ENCODE data around the gene SLC12A7.
A peak's percentile ranks its signal among the peaks of the same experiment; 100 is the strongest.
"Not testable (repeated sequence)": the region's sequence is repeated elsewhere in the genome, so short reads cannot be mapped to it uniquely, and the experiment has no call there.

The SLC12A7 gene

DNA sequence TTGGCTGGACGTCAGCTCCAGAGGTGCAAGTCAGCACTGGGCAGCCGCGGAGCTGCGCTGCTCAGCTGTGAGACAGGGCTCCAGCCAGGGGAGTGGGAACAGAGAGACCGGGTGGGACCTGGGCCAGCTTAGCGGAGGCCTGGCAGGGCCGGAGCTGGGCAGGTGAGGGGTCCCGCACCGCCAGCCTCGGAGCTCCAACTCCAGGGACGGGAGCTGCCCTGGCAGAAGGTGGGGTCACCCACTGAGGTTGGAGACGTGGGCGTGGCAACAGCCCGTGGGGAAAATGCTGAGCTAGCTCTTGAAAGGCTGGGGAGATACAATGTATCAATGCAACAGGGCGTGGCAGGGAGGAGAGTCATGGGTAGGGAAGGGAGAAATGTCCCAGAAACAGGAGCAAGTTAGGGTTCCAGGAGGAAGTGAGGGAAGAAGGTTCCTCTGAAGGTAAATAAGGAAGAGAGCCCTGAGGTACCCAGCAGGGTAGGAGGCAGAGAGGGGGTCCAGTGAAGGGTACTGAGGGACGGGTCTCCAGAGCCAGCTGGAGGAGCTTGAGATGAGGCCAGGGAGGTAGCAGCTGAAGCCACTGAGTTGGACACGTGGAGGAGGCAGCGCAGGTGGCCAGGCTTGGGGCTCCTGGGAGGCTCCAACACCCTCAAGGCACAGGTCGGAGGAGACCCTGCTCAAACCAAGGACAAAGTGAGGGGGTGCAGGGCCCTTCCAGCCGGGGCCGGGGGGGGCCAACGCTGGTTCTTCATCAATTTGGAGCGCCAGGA lies 104.0 kb downstream of the SLC12A7 start:
- DNase-seq (ENCODE audit: low read depth): no peak

DNA sequence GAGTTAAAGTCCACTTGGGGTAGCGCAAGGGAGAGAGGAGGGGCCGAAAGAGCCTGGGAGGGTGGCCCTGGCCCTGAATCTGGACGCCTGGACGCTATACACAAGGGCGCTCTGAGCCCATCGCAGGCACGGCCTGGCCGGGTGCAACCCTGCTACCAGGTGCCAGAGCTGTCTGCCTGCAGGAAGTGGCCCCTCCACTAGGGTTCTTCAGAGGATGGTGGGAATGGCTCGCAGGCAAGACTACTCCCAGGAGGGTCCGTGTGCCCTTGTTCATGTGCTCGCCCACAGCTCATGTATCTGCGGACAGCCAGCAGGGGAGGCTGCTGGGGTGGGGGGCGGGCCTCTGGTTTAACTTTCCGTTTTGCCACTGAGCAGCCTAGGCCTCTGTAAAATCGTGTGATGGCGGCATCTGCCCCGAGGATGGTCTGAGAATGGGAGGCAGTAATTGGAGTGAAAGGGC lies 104.6 kb downstream of the SLC12A7 start:
- no peak for DNase-seq (ENCODE audit: low read depth)

DNA sequence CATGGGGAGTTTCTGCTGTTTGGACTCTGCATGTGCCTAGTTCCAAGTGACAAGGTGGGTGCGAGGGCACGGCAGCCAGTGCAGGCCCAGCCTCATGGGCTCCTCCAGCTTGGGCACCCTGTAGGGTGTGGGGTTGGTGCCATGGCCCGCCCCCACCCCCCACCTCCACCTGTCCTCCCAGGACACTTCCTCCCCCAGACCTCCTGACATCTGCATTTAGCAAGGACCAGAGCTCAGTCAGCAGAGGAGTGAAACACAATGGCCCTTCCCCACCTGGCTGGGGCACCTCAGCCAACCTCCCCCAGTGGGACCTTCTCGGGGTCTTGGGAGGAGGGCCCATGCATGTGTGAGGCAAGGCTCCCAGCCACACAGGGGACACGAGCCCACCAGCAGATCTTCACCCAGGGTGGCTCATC lies 105.2 kb downstream of the SLC12A7 start:
- DNase-seq (ENCODE audit: low read depth): no peak

DNA sequence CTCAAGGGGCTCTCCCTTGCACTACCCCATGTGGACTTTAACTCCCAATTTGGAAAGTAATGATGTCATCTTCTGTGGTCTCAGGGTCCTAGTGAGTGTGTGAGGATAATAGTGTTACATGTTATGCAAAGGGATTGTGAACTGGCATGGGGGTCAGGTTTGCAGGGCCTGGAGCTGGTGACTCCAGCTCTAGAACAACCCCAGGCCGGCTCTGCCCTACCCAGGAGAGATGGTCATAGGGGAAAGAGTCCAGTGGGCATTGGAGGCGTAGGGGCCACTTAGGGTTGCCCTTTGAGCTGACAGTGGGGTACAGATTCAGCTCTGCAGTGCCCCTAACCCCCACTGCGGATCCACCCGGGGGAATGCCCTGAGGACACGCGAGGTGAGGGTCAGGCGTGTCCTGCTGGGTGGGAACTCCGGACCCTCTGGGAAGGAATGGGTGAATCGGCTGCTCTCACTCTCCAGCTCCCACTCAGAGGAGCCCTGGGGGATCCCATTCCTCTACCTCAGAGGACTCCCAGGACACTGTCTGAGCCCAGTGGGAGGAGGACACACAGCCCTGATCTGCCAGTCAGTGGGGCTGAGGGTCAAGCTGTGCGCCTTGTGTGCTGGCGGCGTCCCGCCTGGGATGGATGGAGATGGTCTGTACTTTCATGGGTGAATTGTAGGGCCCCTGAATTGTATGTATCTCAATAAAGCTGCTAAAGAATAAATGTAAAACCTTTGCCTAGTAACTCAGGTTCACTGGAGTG lies 105.8 kb downstream of the SLC12A7 start:
- DNase-seq (ENCODE audit: low read depth): no peak

DNA sequence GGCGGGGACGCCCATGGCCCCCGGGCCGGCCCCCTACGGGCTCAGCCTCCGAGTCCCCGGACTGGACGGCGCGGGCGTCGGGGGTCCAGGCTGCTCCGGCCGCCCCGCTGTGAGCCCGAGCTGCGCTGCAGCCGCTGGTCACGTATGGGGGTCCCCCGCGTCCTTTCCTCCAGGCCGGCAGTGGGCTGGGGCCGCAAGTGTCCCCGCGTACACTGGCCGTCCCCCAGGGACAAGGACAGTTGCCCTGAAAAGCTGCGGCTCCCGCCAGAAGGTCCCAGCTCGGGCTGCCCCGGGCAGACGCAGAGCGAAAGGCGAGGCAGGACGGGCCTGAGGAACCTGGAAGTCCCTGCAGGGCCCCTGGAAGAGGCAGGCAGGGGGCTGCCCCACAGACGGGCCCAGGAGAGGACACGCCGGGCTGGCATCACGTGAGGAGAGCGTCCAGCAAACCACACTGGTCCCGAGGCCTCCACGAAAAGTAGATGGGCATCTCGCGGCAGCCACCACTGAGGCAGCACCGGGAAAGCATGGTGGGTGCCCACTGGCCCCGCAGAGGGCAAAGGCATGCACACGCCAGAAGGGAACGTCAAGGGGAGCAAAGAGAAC lies 106.5 kb downstream of the SLC12A7 start:
- no peak for DNase-seq (ENCODE audit: low read depth)

DNA sequence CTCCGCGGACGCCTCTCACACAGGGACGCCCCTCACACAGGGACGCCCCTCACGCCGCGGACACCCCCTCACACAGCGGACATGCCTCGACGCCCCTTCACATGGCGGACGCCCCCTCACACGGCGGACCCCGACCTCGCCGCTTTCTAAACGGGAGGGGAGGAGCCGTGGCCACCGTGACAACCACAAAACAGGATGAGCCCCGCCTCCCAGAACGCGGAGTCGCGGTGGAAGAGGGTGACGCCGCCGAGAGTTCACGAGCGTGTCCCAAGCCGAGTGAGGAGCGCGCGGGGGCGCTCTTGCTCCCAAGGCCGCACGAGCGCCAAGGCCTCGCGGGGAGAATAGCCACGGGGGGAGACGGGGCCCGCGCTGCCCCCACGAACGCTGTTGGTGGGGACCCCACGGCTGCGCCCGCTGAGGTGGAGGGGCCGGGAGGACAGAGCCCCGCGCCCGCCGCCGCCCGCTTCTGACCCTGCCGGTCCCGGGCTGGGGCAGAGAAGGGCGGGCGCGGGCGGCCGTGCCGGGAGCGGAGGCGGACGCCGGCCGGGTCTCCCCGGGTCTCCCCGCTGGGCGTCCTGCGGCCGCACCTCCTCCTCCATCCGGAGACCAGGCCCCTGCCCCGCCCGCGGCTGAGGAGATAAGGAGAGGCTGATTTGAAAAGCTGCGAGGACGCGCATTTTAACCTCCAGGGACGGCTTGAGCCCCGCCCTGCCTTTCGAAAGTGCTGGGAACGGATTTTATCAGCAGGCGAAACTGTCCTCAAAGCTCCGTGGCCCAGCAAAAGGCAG lies 107.2 kb downstream of the SLC12A7 start:
- peak; percentile 18 for DNase-seq (ENCODE audit: low read depth)

DNA sequence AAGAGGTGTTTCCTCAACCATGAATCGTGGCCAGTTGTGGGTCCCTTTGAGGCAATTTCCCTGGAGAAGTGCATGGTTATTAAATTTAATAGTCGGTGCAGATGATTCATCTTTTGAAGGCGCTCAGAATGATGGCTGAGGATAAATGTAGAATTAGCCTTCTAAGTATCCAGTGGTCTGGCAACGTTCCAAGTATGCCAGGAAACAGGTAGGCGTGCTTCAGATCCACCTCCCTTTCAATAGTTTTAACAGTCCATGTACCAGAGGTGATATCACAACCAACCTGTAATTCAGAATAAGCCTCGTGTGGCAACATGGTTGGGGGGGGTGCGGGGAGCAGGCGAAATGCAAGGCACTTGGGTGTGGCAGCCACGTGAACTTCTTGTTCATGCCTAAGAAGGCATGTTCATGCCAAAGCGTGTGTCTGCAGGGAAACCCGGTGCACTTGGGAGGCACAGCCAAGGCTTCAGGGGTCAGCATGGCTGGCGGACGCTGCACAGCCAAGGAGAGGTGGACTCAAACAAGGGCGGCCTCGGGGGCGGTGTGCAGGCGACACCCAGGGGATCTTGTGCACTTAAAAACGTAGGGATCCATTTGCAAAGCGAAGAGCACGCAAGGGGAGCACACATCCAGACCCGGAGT lies 108.4 kb downstream of the SLC12A7 start:
- no peak for DNase-seq (ENCODE audit: low read depth)

DNA sequence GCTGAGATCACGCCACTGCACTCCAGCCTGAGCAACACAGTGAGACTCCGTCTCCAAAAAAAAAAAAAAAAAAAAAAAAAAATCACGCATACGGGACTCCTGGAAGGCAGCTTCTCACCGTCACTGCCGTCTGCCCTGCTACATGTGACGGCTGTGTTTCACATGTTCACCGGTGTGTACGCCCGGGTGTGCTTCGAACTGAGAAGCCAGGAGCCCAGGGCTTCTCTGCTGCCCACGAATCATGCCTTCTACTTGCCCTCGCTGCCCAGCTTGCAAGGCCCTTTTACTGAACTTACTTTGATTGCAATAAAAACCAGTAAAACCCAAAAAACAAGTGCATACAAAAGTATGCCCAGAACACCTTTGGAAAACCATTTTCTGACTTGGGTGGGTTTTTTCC lies 109.0 kb downstream of the SLC12A7 start:
- no peak for DNase-seq (ENCODE audit: low read depth)

DNA sequence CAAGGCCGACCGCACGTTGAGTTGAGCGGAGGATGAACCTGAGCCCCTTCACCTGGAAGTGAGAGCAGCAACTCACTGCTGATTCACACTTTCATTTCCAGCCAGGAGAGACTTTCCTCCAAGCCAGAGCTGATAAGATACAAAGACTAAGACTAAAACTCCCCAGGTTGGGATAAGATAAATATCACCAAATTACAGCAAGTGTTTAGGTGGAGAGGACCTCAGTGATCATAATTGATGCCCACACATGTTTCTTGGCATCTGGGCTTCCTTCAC lies 109.7 kb downstream of the SLC12A7 start:
- no peak for DNase-seq (ENCODE audit: low read depth)

DNA sequence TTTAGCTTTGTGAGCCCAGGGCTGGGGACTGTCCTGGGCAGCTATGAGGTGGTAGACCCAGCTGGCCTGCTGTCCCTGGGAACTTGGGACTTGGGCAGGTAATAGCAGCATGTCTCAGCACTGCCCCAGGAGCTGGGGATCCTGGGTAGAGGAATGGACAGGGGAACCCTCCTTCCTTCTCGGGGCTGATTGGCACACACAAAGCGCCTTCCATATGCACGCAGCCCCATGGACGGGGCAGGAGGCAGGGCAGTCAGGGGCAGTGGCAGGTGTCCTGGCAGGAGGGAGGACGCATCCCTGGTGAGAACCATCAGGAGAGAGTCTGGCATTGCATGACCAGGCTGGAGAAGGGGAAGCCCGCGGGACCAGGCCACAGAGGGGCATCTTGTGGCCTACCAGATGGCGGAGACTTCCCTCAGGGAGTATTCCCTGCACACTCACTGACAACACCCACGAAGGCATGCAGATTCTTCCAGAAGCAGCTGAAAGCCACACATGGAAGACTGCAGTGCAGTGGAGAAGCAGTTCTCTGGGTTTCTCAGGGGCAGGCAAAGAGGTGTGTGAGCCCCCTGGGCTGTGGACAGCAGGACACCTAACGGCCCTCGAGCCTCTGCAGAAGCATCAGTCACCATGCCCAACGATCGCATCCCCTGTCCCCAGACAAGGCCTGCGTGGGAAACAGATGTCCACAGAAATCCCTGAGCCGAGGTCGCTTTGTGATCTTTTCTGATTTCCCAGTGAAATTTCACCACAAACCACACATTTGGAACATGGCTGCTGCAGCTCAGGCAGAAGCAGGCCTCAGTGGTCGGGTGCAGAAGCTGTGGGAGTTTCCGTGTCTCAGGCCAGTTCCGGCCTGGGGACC lies 110.2 kb downstream of the SLC12A7 start:
- DNase-seq (ENCODE audit: low read depth): no peak

DNA sequence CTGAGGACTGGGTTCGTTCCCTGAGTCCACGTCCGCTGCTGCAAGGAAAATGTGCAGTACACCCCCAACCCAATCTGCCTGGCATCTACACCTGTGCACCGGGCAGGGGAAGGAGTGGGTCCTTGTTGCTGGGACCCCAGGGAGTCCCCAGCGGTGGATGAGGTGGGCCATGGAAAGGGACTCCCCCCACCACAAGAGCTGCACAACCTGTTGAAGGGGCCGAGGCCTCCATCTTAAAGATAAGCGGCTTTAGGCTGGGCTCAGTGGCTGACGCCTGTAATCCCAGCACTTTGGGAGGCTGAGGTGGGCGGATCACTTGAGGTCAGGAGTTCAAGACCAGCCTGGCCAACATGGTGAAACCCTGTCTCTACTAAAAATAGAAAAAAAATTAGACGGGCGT lies 111.0 kb downstream of the SLC12A7 start:
- DNase-seq (ENCODE audit: low read depth): not testable (repeated sequence)

Measured in stimulated activated CD8-positive, alpha-beta memory T cell treated with anti-CD3 and anti-CD28 coated beads, Interleukin-12 subunit alpha, Interleukin-12 subunit beta, amount 100 ng/mL, for 4 hours (primary cell).